RPMI7951 (cell line): Measurements from ENCODE around the gene VGLL4. TPM values are rescaled to one million over a fixed set of nuclear protein-coding genes. Genes with fewer than 3 reads are reported as not detected.
"Not testable (repeated sequence)": the region's sequence is repeated elsewhere in the genome, so short reads cannot be mapped to it uniquely, and the experiment has no call there.

Experiments used
- DNase-seq: peaks from one replicate; pipeline ENCODE4 v3.0.0-alpha.2; 2012; ENCODE audit warnings: low read depth
- total RNA-seq: library from RNA; depleted of rRNA; stranded (reverse); fragments of >200 nt; shearing (Covaris generic); gene quantifications from 2 replicates; pipeline ENCODE4 v1.2.3, GENCODE V29; 2014; rRNA removed

The VGLL4 gene
- 56.0 and 56.8 TPM in 2 replicates for total RNA-seq

GRCh38 chr3:11643605-11644087, at the start of gene VGLL4:
TSS of gene VGLL4 (minus strand) at chr3:11643915. CDS start at chr3:11643518, 397 bp downstream.
- peak; percentile 93 for DNase-seq

GRCh38 chr3:11692532-11692813, 48.8 kb upstream of the VGLL4 start:
- DNase-seq = no peak

GRCh38 chr3:11691767-11692531, 48.2 kb upstream of the VGLL4 start:
- no peak for DNase-seq

GRCh38 chr3:11690863-11691766, 47.4 kb upstream of the VGLL4 start:
- no peak for DNase-seq

- DNase-seq = no peak
These were observed 46.0 kb upstream of the VGLL4 start for GRCh38 chr3:11689749-11690148.

- not testable (repeated sequence) for DNase-seq
These were observed 41.3 kb upstream of the VGLL4 start for GRCh38 chr3:11684980-11685379.

GRCh38 chr3:11680509-11680908, 36.8 kb upstream of the VGLL4 start:
- DNase-seq = no peak

- DNase-seq = no peak
These were observed 36.2 kb upstream of the VGLL4 start for GRCh38 chr3:11679964-11680363.

GRCh38 chr3:11672363-11672762, 28.6 kb upstream of the VGLL4 start:
- DNase-seq = no peak

- DNase-seq = no peak
These were observed 28.0 kb upstream of the VGLL4 start for GRCh38 chr3:11671648-11672100.

- no peak for DNase-seq
These were observed 24.8 kb upstream of the VGLL4 start for GRCh38 chr3:11668243-11669235.

- no peak for DNase-seq
These were observed 21.6 kb upstream of the VGLL4 start for GRCh38 chr3:11665331-11665730.

GRCh38 chr3:11662392-11662990, 18.8 kb upstream of the VGLL4 start:
- DNase-seq = peak; percentile 47

GRCh38 chr3:11661827-11662226, 18.1 kb upstream of the VGLL4 start:
- DNase-seq = peak; percentile 77

GRCh38 chr3:11661052-11661656, 17.4 kb upstream of the VGLL4 start:
- peak; percentile 56 for DNase-seq

- no peak for DNase-seq
These were observed 16.5 kb upstream of the VGLL4 start for GRCh38 chr3:11660242-11660641.

GRCh38 chr3:11658180-11658579, 14.5 kb upstream of the VGLL4 start:
- no peak for DNase-seq

- DNase-seq = no peak
These were observed 11.6 kb upstream of the VGLL4 start for GRCh38 chr3:11655196-11655928.

- DNase-seq = no peak
These were observed 10.5 kb upstream of the VGLL4 start for GRCh38 chr3:11654166-11654565.
